HG03442 (cell line): Measurements from ENCODE around the gene GRIPAP1.
"Not testable (repeated sequence)": the region's sequence is repeated elsewhere in the genome, so short reads cannot be mapped to it uniquely, and the experiment has no call there.

Experiments used
- ATAC-seq: cut with Tn5 transposase; IDR thresholded peaks from one replicate; pipeline ENCODE4 v1.9.1; 2021; ENCODE audit warnings: mild to moderate bottlenecking, moderate library complexity; ENCODE audit not compliant: unreplicated experiment

GRIPAP1 gene

DNA sequence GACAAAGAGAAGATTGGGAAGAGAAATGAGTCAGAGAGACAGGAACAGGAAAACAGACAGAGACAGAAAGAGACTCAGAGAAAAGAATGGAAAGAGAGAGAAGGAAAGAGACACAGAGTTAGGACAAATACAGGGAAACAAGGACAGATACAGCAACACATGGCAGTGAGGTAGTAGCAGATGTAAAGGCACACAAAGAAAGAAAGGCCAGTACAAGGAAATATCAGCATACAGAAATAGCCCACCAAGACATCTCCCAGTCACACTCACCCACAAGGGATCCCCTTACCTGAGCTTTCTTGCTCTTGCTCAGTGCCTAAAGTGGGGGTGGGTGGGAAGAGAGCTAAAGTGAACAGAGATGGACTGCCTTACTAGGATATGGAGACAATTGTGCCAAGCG lies 4.2 kb downstream of the GRIPAP1 start:
- no peak for ATAC-seq

DNA sequence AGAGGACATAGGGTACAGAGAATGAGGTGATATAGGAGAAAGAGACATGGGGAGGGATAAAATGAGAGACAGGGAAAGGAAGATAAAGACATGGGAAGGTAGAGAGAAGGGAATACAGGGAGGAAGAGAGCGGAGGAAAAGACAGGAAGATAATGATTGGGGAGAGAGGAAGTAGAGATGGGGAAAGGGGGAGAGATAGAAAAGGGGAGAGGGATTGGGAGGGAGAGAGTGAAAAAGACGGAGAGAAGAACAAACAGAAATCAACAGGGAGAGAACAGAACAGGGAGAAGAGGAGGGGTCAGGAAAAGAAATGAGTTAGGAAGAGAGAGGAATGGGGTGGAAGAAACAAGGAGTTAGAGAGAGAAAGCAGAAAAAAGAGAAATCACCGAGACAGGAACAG lies 4.6 kb downstream of the GRIPAP1 start:
- no peak for ATAC-seq

DNA sequence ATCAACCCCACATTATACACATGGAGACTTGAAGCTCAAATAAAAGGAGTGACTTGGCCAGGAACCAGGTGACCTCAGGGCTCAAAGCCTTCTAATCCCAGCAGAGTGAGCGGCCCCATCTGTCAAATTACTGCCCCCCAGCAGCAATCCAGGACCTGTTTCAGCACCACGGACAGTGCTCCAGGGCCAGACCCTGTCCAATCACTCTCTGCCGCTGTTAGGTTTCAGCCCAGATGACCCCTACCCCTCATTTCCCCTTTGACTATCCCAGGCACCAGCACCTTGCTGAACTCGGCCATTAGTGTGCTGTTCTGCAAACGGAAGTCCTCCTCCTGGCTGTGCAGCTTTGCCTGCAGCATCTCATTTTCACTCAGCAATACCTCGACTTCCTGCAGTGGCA lies 5.1 kb downstream of the GRIPAP1 start:
- no peak for ATAC-seq

DNA sequence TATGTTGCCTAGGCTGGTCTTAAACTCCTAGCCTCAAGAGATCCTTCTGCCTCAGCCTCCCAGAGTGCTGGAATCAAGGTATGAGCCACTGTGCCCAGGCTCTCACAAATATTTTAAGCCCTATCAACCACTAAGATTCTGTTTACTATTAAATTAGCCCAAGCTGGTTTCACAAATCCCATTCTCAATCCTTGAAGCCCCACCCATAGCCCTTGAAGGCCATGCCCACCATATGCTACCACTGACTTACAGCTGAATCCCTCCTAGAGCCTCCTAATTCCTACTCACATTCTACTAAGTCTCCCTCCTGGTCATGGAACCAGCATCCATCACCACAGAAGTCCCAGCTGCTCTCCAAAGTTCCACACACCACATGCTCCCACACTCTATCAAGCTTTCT lies 9.7 kb downstream of the GRIPAP1 start:
- no peak for ATAC-seq

DNA sequence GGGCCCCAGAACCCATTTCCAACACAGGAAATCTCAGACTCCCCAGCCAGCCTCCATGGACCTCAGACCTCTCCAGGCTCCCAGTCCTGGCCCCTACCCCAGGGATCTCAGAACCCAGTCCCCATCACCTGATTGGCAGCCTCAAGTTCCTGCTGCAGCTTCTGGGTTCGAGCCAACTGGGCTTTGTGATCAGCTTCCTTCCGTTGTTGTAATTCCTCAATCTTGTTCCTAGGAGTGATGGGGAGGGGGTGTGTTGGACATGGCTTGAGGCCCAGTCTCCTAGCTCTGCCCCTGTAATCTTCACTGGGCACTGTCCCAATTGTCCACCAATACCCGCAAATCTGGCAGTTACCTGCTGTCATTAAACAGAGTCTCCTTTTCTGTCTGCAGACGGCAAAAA lies 12.6 kb downstream of the GRIPAP1 start:
- ATAC-seq = no peak

DNA sequence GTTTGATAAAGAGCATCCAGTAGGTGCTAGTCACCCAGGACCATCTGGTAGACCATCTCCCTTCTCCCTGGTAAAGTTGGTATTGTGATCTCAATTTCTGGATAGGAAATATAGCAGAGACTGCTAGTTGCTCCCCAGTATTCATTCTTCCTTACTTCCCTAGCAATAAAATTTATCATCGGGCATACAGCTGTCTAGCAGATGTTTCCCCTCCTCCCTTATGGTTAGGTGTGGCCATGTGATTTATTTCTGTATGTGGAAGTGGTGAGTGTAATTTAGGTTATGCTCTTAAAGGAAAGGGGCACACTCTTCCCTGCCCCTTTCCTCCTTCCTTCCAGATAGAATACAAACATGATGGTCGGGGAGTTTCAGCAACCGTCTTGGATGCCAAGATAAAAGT lies 18.2 kb downstream of the GRIPAP1 start:
- no peak for ATAC-seq

DNA sequence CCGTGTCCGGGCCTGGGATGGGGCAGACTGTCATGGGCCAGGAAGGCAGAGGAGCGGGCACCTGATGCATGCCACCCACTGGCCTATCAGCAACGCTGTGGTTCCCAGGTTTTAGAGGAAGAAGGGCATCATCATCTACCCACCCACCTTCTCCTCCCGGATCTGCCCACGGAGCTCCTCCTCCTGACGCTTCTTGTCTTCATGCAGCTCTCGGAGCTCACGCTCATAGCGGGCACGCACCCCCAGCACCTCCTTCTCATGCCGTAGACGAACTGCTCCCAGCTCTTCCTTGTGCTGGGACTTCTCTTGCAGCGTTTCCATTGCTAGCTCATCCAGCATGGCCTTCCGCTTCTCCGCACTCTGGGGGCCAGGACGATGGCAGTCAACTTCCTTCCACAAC lies 19.0 kb downstream of the GRIPAP1 start:
- ATAC-seq = no peak

DNA sequence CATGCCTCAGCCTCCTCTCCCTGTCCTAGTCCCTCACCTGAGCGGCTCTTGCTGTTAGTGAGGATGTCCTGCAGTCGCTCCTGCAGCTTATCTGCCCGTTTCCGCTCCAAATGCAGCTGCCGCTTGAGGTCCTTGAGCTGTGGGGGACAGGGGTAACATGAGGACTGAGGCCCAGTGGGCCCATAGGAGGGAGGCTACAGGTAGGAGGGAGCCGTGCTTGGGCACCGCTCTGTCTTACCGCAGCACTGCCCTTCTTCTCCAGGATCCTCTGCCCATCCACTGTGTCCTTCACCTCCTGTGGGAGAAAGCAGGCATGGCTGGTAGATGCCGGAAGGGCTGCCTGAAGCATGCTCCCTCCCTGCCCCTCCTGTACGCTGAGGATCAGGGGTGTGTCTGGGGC lies 20.9 kb downstream of the GRIPAP1 start:
- ATAC-seq = no peak

DNA sequence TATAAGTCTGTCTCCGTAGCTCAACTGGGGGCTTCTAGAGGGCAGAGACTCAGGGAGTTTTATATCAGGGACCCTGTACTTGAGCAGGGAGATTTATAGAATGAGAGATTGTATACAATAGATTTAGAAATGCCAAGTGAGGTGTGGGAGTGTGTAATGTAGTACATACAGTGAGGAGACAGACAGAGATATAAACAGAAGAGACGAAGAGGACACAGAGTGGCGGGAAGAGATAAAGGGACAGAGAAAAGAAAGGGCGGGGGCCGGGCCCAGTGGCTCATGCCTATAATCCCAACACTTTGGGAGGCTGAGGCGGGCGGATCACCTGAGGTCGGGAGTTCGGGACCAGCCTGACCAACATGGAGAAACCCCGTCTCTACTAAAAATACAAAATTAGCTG lies 21.7 kb downstream of the GRIPAP1 start:
- not testable (repeated sequence) for ATAC-seq

DNA sequence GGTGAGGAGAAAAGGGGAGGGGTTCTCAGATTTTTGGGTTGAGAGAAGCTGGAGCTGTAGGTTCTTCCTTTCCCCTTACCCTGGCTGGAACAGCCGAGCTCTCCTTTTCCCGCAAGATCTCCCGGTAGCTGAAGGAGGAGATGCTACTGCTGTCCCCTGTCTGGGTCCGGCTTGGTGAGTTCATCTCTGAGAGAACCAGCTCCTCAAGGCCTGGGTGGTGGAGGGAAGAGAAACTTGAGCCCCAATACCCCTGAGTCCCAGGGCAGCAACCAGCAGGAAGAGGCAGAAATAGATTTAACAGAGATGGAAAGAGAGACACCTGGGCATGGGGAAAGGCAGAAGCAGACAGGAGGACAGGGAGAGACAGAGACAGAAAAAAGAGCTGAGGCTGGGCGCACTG lies 23.8 kb downstream of the GRIPAP1 start:
- no peak for ATAC-seq

DNA sequence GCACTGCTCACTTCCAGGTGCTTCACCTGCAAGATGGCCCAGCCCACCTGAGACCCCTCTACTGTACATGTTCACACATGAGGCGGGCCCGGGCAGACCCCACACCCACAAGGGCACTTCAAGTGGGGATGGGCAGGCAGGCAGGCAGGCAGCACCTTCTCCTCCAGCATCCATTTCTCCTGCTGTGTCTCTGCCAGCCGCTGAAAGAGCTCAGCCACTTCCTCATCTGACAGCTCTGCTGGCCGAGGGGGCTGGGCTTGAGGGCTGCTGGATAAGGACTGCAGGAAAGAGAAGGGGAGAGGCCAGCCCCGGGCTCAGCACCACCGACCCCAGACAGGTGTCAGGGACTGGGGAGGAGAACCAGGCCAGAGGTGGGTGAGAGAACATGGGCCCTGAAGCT lies 26.0 kb downstream of the GRIPAP1 start:
- ATAC-seq = no peak

DNA sequence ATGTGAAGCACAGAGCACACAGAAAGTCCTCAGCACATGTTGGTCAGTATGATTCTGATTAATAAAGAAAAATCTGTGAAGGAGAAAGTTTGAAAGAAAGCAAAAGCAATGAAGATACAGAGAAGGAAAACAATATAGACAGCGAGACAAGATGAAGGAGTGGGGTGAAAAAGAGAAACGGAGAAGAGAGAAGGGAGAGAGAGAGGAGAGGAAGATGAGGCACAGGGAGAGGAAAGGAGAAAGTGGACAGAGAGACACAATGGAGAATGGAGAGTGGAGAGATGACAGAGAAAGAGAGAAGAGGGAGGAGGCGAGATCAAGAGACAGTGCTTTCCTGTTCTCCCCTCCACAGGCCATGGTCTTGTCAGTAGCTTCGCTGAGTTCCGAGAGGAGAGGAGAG lies 26.5 kb downstream of the GRIPAP1 start:
- ATAC-seq = no peak

DNA sequence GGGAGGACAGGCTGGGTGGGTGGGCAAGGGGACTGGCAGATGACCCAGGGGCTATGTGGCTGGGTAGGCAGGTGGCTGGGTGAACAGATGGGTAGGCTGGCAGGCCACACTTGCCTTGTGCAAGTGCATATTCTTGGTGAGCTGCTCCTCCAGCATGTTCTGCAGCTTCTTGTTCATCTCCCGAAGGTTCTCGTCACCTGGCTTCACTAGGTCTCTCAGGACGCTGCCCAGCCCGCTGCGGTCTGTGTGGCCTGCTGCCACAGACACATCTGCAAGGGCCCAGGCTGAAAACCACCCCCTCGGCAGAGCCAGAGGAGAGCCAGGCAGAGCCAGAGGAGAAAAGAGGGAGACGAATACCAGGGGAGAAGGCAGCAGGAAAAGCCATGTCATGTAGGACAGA lies 27.0 kb downstream of the GRIPAP1 start:
- no peak for ATAC-seq

DNA sequence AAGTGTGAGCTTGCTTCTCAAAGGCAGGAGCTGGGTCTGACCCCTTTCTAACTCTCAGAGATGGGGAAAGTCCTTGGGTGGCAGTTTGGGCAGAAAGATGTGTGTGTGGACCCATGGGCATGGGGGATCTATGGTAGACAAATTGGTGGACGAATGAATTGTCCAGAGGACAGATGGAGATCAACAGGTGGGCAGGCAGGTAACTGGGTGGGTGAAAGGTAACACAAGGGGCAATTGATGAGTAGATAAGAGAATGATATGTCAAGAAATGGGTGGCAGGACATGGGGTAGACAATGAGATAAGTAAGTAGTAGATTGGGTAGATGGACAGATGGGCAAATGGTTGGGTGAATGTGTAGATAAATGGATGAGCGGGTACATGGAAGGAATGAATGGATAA lies 27.5 kb downstream of the GRIPAP1 start:
- no peak for ATAC-seq

DNA sequence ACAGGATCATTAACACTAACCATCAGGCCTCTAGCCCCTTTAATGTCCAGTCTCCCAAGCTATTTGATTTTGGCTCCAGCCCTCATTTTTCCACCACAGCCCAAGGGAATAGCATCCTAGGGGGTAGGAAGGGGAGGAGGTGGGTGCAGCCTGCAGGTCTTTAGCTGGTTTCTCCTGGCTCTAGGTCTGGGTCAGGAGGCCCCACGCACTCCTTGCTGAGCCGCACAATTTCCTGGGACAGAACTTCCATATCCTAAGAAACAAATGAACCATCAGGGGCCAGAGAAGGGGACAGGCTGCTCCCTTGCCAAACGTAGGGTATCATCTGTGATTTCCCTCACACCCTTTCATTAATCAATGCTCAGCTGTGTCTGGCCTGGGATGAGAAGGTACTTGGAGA lies 28.0 kb downstream of the GRIPAP1 start:
- no peak for ATAC-seq

DNA sequence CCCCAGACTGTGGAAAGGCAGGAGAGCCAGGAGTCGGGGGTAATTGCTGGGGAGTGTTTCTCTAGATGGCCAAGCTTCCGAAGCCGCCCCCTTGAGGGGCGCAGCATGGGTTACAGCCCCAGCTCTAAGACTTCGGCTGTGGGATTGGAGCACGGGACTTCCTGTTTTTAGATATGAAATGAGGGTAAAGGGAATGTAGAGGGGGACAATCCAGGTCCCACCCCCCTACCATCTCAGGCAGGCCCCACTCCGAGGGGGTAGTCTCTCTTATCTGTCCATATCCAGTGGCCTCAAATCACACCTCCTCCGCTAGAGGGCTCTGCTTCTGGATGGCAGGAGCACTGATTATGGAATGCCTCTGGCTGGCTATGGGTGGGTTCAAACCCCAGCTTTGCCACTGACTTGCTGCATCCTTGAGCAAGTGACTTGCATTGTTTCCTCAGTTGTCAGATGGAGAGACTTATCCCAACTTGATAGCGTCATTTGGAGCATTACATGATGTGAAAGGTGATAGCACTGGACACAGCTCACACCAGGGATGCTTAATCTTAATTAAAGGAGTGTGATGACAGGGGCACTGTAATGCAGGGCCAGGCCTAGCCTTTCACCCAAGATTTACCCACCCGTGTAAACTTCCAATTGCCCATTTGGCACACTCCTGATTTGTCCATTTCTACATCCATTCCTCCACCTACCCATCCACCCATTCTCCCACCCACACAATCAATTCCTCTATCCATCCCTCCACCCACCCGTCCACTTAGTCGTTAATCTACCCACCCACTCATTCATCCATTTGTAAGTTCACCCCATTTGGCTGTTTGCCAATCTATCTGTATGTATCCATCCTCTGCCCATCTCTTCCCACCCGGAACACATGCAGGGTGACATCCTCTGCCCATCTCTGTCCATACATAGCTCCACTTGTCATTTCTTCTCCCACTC lies 29.6 kb downstream of the GRIPAP1 start:
- no peak for ATAC-seq

DNA sequence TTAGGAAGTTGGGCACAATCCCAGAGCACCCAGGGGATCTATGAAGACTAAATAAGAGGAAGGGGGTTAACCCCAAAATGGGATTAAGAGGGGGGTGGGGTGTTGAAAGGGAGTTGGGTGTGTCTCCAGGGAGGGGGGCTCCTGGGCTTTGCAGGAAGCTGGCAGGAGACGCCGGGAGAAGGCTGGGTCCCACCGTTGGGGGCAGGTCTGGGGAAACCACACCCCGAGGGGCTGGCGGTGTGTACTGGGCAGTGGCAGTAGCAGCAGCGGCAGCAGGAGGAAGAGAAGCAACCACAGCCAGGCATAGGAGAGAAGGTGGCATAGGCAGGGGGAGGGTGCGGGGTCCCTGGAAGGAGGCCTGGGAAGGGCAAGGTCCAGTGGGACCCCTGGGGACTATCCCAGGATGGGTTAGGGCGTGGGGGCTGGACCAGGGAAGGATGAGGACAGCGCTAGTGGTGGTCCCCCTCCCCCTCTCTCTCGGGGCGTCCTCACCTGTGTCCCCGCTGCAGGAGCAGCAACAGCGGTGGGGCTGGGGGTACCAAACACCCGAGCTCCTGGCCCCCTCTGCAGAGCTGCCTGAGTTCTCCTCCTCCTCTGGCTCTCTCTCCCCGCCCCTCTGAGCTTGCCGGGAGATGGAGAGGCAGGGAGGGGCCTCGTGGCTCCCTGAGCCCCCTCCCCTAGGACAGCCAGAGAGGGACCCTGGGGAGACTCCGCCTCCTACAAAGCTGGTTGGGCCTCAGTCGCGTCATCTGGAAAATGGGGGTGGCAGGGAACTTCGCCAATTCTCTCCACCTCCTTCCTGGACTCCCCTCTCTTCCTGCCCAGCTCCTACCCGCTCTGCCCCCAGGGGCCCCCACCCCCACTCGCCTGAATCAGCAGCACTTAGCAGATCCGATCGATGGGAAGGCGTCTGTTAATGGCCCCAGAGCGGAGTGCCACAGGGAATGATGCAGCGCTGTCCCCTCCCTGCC lies 30.5 kb downstream of the GRIPAP1 start, which contains the start of gene KCND1:
Gene KCND1 (minus strand): TSS at position 596 of the 971 bp plus-strand sequence. CDS start 1,573 bp downstream, outside the sequence.
- ATAC-seq = no peak

DNA sequence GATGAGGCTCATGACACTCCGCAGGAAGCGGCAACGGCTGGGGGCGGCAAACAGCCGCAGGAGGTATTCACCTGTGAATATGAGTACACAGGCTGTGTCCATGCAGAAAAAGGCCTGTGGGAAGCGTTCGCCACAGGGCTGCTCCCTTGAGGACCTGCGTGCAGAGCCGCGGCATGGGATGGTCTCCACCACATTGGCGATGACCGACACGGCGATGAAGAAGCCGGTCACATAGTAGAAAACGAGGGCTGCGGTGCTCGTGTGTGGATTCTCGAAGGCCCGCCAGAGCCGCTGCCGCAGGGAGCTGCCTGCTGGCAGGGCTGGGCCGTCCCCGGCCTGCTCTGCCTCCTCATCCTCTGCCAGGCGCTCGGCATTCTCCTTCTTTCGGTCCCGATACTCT lies 32.6 kb downstream of the GRIPAP1 start:
- ATAC-seq = no peak

DNA sequence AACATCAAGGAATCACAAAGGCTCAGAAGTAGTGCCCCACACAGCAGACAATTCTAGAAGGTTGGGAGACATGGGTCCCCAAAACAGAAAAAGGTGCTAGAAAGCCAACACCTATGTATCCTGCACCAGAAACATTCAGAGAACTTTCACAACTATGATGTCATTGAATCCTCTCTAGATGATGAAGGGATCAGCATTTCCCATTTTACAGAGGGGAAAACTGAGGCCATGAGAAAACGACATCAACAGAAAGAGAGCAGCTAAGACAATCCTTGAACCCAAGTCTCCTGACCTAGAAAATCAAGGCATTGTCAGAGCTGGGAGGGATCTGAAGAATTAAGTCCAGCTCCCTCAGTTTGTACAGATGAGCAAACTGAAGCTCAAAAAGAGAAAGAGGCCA lies 33.7 kb downstream of the GRIPAP1 start:
- ATAC-seq = no peak

DNA sequence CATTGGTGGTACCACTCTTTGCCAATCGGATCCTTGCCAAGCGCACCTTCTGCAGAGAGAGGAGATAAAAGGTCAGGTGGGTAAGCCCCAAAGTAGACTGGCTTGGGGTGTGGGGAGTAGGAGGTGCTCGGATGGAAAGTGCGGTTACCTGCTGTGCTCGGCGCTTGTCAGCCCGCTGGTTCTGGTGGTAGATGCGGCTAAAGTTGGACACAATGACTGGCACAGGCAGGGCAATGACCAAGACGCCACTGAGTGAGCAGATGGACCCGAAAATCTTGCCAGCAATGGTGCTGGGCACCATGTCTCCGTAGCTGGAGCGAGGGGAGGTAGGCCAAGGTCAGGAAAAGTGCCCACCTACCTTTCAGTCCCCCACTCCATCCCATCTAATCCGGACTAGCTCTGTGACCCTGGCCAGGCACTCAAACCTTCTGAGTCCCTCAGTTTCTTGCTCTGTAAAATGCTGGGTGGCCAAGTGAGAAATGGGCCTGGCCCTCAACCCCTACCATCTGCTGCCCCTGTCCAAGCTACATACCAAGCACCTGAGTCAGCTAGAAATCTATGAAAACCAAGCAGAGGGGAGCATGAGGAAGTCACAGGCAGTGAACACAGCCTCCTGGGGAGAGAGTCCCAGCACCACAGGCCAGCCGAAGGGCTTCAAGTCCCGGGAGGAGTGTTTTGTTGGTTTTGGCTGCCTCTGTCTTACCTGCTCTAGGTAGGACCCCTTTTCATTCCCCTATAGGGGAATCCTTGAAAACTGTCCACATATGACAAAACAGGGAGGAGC lies 35.1 kb downstream of the GRIPAP1 start:
- ATAC-seq = no peak

DNA sequence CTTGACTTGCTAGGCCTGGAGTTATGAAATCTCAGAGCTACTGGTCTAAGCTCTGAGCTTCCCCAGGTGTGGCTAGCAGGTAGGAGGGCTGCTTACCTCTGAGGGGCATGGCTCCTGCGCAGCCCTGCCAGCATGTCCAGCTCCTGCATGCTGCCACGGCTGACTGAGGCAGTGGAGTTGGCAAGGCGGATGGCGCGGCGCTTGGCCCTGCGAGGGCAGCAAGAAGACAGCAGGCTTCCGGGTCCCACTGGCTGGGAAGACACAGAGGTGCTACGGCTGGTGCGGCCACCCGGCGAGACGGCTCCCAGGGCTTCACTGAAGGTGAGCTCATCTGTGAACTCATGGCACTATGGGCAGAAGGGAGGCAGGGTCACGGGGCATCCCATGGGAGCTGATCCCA lies 36.1 kb downstream of the GRIPAP1 start:
- ATAC-seq = no peak
